Measurements from ENCODE around the gene NOS1AP. TPM values are rescaled to one million over a fixed set of nuclear protein-coding genes. Genes with fewer than 3 reads are reported as not detected.

Gene NOS1AP
- total RNA-seq, 1 donor from 2014 or later, result not detected

GRCh38 chr1:162135271-162135775 is 65.8 kb downstream of the NOS1AP start:
- intact Hi-C loops (cut with micrococcal nuclease), result no loop called here

GRCh38 chr1:162136760-162137159 is 67.3 kb downstream of the NOS1AP start:
- intact Hi-C loops (cut with micrococcal nuclease), result no loop called here

- intact Hi-C loops (cut with micrococcal nuclease), result no loop called here
These were observed 67.9 kb downstream of the NOS1AP start for GRCh38 chr1:162137179-162137960.

GRCh38 chr1:162138112-162138511 is 68.6 kb downstream of the NOS1AP start:
- intact Hi-C loops (cut with micrococcal nuclease), result no loop called here

GRCh38 chr1:162138599-162139181 is 69.2 kb downstream of the NOS1AP start:
- intact Hi-C loops (cut with micrococcal nuclease), result no loop called here

- intact Hi-C loops (cut with micrococcal nuclease), result no loop called here
These were observed 69.7 kb downstream of the NOS1AP start for GRCh38 chr1:162139211-162139610.

- intact Hi-C loops (cut with micrococcal nuclease), result no loop called here
These were observed 72.0 kb downstream of the NOS1AP start for GRCh38 chr1:162141281-162142054.

GRCh38 chr1:162142968-162143367 is 73.5 kb downstream of the NOS1AP start:
- intact Hi-C loops (cut with micrococcal nuclease), result no loop called here

- intact Hi-C loops (cut with micrococcal nuclease), result no loop called here
These were observed 74.8 kb downstream of the NOS1AP start for GRCh38 chr1:162144268-162144667.

GRCh38 chr1:162144853-162145252 is 75.4 kb downstream of the NOS1AP start:
- intact Hi-C loops (cut with micrococcal nuclease), result no loop called here

- intact Hi-C loops (cut with micrococcal nuclease), result no loop called here
These were observed 75.9 kb downstream of the NOS1AP start for GRCh38 chr1:162145280-162145965.

- intact Hi-C loops (cut with micrococcal nuclease), result no loop called here
These were observed 76.6 kb downstream of the NOS1AP start for GRCh38 chr1:162145966-162146696.

GRCh38 chr1:162147760-162148159 is 78.3 kb downstream of the NOS1AP start:
- intact Hi-C loops (cut with micrococcal nuclease), result no loop called here

GRCh38 chr1:162150112-162150511 is 80.6 kb downstream of the NOS1AP start:
- intact Hi-C loops (cut with micrococcal nuclease), result no loop called here

- intact Hi-C loops (cut with micrococcal nuclease), result no loop called here
These were observed 82.7 kb downstream of the NOS1AP start for GRCh38 chr1:162151900-162152829.

- intact Hi-C loops (cut with micrococcal nuclease), result no loop called here
These were observed 83.9 kb downstream of the NOS1AP start for GRCh38 chr1:162153374-162153773.

- intact Hi-C loops (cut with micrococcal nuclease), result no loop called here
These were observed 88.0 kb downstream of the NOS1AP start for GRCh38 chr1:162157469-162157868.

GRCh38 chr1:162158624-162159271 is 89.3 kb downstream of the NOS1AP start:
- intact Hi-C loops (cut with micrococcal nuclease), result no loop called here

GRCh38 chr1:162159515-162159914 is 90.0 kb downstream of the NOS1AP start:
- intact Hi-C loops (cut with micrococcal nuclease), result no loop called here

Measured in T-helper 2 cell treated with Interferon-gamma antibody and Interleukin-4, amounts not matched to agents 100 ng/mL and 5 ng/mL, for 36 hours (primary cell).